B cell (primary cell): ENCODE measurements around the gene MSTN. TPM values are rescaled to one million over a fixed set of nuclear protein-coding genes. Genes with fewer than 3 reads are reported as not detected.

Source experiments
- ATAC-seq: fragments of 200-7000 bp; cut with Tn5 transposase; one replicate; pipeline ENCODE4 v1.10.0; 2021; ENCODE audit warnings: low read depth, mild to moderate bottlenecking, moderate number of reproducible peaks, moderate library complexity
- CTCF ChIA-PET: fragments of 350-600 bp; sonication (Branson Sonifier 250); formaldehyde crosslinking; loops from one replicate; lab custom pipeline; 2021; ENCODE audit warnings: antibody characterized with exemption, inconsistent platforms; lab: Charles Lee
- POLR2A ChIA-PET: fragments of 350-600 bp; sonication (Branson Sonifier 250); formaldehyde crosslinking; loops from one replicate; lab custom pipeline; 2021; ENCODE audit warnings: antibody characterized with exemption; lab: Charles Lee
- DNase-seq: peaks from one replicate; pipeline ENCODE4 v3.0.0; 2013
- H2AFZ ChIP-seq: 2 replicates; pipeline ENCODE4 v1.6.1; 2012; ENCODE audit warnings: mild to moderate bottlenecking, low read depth, low read length; ENCODE audit not compliant: insufficient read depth, poor library complexity, severe bottlenecking
- H3K27ac ChIP-seq, 2 donors: 1 replicate in 1 of 2; 2 replicates in 1 of 2; pipeline ENCODE4 v1.5.1; 2012 to 2013; ENCODE audit warnings: low read length in 2 of 2, mild to moderate bottlenecking in 2 of 2, moderate library complexity in 1 of 2
- H3K27me3 ChIP-seq, 4 experiments: fragments of 200-600 bp in 1 of 4; sonication (generic) in 1 of 4; replicated peaks in 1 of 4; 1 replicate in 2 of 4; 2 replicates in 2 of 4; pipeline versions ENCODE4 v1.6.1 to v1.7.0; 2013 to 2016; ENCODE audit warnings: low read length in 3 of 4, mild to moderate bottlenecking in 2 of 4, mixed read lengths in 1 of 4, moderate library complexity in 1 of 4; ENCODE audit not compliant: insufficient read depth in 4 of 4, control insufficient read depth in 3 of 4; ENCODE audit errors: control extremely low read depth in 1 of 4
- H3K36me3 ChIP-seq, 2 experiments: replicated peaks in 1 of 2; 1 replicate in 1 of 2; 2 replicates in 1 of 2; pipeline versions ENCODE4 v1.6.1 to v1.7.1; 2013; ENCODE audit warnings: low read length in 1 of 2; ENCODE audit not compliant: insufficient read depth in 2 of 2, control insufficient read depth in 1 of 2; ENCODE audit errors: control extremely low read depth in 1 of 2, extremely low read depth in 1 of 2
- H3K4me1 ChIP-seq, 2 donors: fragments of 200-600 bp in 1 of 2; sonication (generic) in 1 of 2; 1 replicate in 1 of 2; 2 replicates in 1 of 2; pipeline versions ENCODE4 v1.5.1 to v1.6.1; 2013 to 2017; ENCODE audit warnings: low read length in 2 of 2; ENCODE audit not compliant: control insufficient read depth in 2 of 2, insufficient read depth in 2 of 2
- H3K4me2 ChIP-seq: replicated peaks from 2 replicates; pipeline ENCODE3; 2012; ENCODE audit warnings: mild to moderate bottlenecking, low read depth, low read length; ENCODE audit not compliant: poor library complexity, severe bottlenecking
- H3K4me3 ChIP-seq, 5 experiments: fragments of 200-600 bp in 1 of 5; sonication (generic) in 1 of 5; 1 replicate in 3 of 5; 2 replicates in 2 of 5; pipeline versions ENCODE4 v1.5.1 to v1.7.0; 2011 to 2016; ENCODE audit warnings: low read length in 4 of 5, mild to moderate bottlenecking in 4 of 5, low read depth in 2 of 5, control low read depth in 1 of 5, moderate library complexity in 1 of 5; ENCODE audit not compliant: insufficient read depth in 1 of 5; ENCODE audit errors: control extremely low read depth in 1 of 5, extremely low read depth in 1 of 5
- H3K79me2 ChIP-seq: fragments of 200-600 bp; sonication (generic); one replicate; pipeline ENCODE4 v1.6.0; 2016; ENCODE audit warnings: low read length; ENCODE audit not compliant: control insufficient read depth, insufficient read depth
- H3K9ac ChIP-seq: fragments of 200-600 bp; sonication (generic); 2 replicates; pipeline ENCODE4 v1.6.1; 2017; ENCODE audit warnings: mild to moderate bottlenecking, low read length, moderate library complexity
- H3K9me3 ChIP-seq, 3 donors: one replicate each; pipeline versions ENCODE4 v1.6.1 to v1.7.1; 2013; ENCODE audit warnings: low read length in 2 of 3; ENCODE audit not compliant: control insufficient read depth in 2 of 3, insufficient read depth in 1 of 3; ENCODE audit errors: control extremely low read depth in 1 of 3
- H4K20me1 ChIP-seq: 2 replicates; pipeline ENCODE4 v1.6.0; 2012; ENCODE audit warnings: mild to moderate bottlenecking, low read length; ENCODE audit not compliant: insufficient read depth, control insufficient read depth, poor library complexity, severe bottlenecking
- H3K27ac Mint-ChIP-seq: one replicate; pipeline ENCODE4 v1.8.0; 2021; ENCODE audit warnings: mixed read lengths
- H3K27me3 Mint-ChIP-seq: one replicate; pipeline ENCODE4 v1.8.0; 2021; ENCODE audit warnings: mixed read lengths
- H3K4me1 Mint-ChIP-seq: one replicate; pipeline ENCODE4 v1.8.0; 2021; ENCODE audit warnings: mixed read lengths
- H3K4me3 Mint-ChIP-seq: one replicate; pipeline ENCODE4 v1.8.0; 2021; ENCODE audit warnings: mixed read lengths
- H3K9me3 Mint-ChIP-seq: one replicate; pipeline ENCODE4 v1.8.0; 2022; ENCODE audit warnings: mixed read lengths; ENCODE audit not compliant: insufficient read depth
- CTCF ChIP-seq: fragments of 200-600 bp; IDR thresholded peaks from one replicate; pipeline ENCODE4 v1.8.0; 2022; ENCODE audit warnings: antibody characterized with exemption, mild to moderate bottlenecking
- EZH2 ChIP-seq: IDR thresholded peaks from 2 replicates; pipeline ENCODE4 v1.6.1; 2012; ENCODE audit warnings: borderline replicate concordance, low read depth, mild to moderate bottlenecking, moderate library complexity, low read length; ENCODE audit not compliant: insufficient read depth, poor library complexity, severe bottlenecking
- WGBS: methylation state at CpG from one replicate; pipeline ENCODE4 v1.1.5; 2013; ENCODE audit warnings: missing lambda C conversion rate; ENCODE audit not compliant: insufficient coverage; 5-methylcytosine and 5-hydroxymethylcytosine counted together
- intact Hi-C: fragments of 100-400 bp; cut with micrococcal nuclease; formaldehyde crosslinking; loops from one replicate; pipeline ENCODE4 v1.10.0; 2022
- polyA plus RNA-seq: library from polyadenylated mRNA; depleted of rRNA; stranded (reverse); fragments of >200 nt; gene quantifications from 2 replicates; pipeline ENCODE4 v1.2.3, GENCODE V29; 2012
- total RNA-seq, 2 donors: library from RNA; stranded (reverse); fragments of 120-200 nt in 1 of 2; gene quantifications; 1 replicate in 1 of 2; 2 replicates in 1 of 2; pipeline versions ENCODE4 v1.2.3 to v1.2.4, GENCODE V29; 2013 to 2022

The MSTN gene
- total and polyA plus RNA-seq, 2 donors (not counting 1 experiment from before 2014, with no cell fraction given) = 0.07 TPM; not detected in 1

GRCh38 chr2:190062053-190062452 lies 476 bp downstream of the MSTN start:
- 100% methylated on average over 1 of the region's 6 CpGs for WGBS
- Mint-ChIP-seq H3K4me3 (no peak overlapping the region), H3K27me3 (no peaks in the 10 kb centered on the region), H3K27ac (no peak overlapping the region), H3K9me3 (no peaks in the 10 kb centered on the region), H3K4me1 (no peaks in the 10 kb centered on the region)
- no peaks in the 10 kb centered on the region for H4K20me1 ChIP-seq
- ATAC-seq (no peak), DNase-seq (no peak)
- CTCF ChIA-PET = interaction anchor here (0.8 to 1.7 kb wide), 2 partner anchors 9 to 27 kb away, joined by 3 to 4 read pairs; no protein-coding TSS in a partner anchor
- H3K4me1 ChIP-seq = no peaks in the 10 kb centered on the region
- no peak overlapping the region for H3K4me3 ChIP-seq
- no peak overlapping the region for H3K4me2 ChIP-seq
- no peak overlapping the region for H2AFZ ChIP-seq
- no peak for TF ChIP-seq EZH2
- TF ChIP-seq CTCF = no peak
- intact Hi-C loops = no loop called here
- no peak overlapping the region for H3K9ac ChIP-seq
- no peaks in the 10 kb centered on the region for H3K79me2 ChIP-seq
- no peaks in the 10 kb centered on the region for H3K27me3 ChIP-seq
- POLR2A ChIA-PET = no interaction called here
- no peaks in the 10 kb centered on the region for H3K36me3 ChIP-seq
- no peaks in the 10 kb centered on the region for H3K9me3 ChIP-seq
- H3K27ac ChIP-seq = no peak overlapping the region

GRCh38 chr2:190060626-190061025 lies 1.9 kb downstream of the MSTN start:
- no peaks in the 10 kb centered on the region for H3K9me3 Mint-ChIP-seq
- no peaks in the 10 kb centered on the region for H3K4me1 ChIP-seq
- H3K27me3 ChIP-seq = no peaks in the 10 kb centered on the region
- no peak for DNase-seq
- H3K27ac Mint-ChIP-seq = no peak overlapping the region
- CTCF ChIA-PET = interaction anchor here (0.9 to 1.1 kb wide), 2 partner anchors 11 kb away, joined by 3 read pairs; no protein-coding TSS in a partner anchor
- no peak overlapping the region for H3K4me3 Mint-ChIP-seq
- H3K9me3 ChIP-seq = no peaks in the 10 kb centered on the region
- no peaks in the 10 kb centered on the region for H3K36me3 ChIP-seq
- no CpG with 5 or more reads among the region's 2 CpGs for WGBS
- H3K4me2 ChIP-seq = no peak overlapping the region
- no peaks in the 10 kb centered on the region for H4K20me1 ChIP-seq
- H3K4me1 Mint-ChIP-seq = no peaks in the 10 kb centered on the region
- H3K9ac ChIP-seq = no peak overlapping the region
- no peak overlapping the region for H2AFZ ChIP-seq
- no peaks in the 10 kb centered on the region for H3K27me3 Mint-ChIP-seq
- POLR2A ChIA-PET = no interaction called here
- H3K27ac ChIP-seq = no peak overlapping the region
- no peaks in the 10 kb centered on the region for H3K79me2 ChIP-seq
- TF ChIP-seq EZH2 = no peak
- no peak for TF ChIP-seq CTCF
- no peak for ATAC-seq
- intact Hi-C loops = no loop called here
- H3K4me3 ChIP-seq = no peak overlapping the region
